ENCODE measurements around the gene AKAP13. TPM values are rescaled to one million over a fixed set of nuclear protein-coding genes. Genes with fewer than 3 reads are reported as not detected.

Gene AKAP13
- total RNA-seq, 1 experiment from 2014 or later = 49.6 TPM

DNA sequence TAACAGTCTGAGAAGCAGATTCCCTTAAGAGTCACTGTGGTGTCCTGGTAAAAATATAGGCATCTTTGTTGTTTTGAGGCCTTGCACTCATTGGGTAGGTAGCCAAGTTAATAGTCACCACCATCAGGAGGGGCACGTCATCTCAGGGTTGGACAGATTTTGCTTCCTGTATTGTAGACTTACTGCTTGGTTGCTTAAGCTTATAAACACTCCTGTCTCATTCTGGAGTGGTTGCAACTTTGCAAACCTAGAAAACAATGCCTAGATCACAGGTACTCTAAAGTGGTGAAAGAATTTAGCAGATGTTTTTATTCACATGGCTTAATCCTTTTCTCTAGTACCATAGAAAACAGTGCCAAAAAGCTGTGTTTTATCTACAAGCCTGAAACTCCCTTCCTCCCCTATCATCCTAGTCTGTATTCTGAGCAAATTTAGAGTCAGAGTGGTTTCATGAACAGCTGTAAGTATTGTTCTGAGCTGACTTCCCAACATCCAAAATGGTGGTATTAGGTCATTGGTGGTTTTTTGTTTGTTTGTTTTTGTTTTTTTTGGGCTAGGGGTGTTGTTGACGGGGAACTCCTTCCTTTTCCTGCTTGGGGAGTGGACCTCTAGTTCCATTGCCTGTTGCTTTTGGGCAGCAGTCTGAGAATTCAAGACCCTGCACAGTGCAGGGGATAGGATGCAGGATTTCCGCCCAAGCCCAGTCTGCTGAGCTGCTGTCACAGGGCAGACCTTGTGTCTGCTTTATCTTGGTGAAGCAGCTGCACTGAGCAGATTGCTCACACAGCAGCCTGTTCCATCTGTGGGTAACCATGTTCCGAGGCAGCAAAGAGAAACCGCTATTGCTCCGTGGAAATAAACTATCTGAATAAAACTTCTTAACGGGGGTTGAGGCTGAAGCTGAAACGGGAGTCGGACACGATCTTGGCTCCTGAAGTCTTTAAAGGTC lies 202.0 kb downstream of the AKAP13 start:
- ChIA-PET POLR2A (no interaction called here), CTCF (no interaction called here)
- Mint-ChIP-seq H3K4me1 (ENCODE audit: low read depth, unreplicated experiment) (peaks cover 15% of the 10 kb centered on the region), H3K27ac (ENCODE audit: unreplicated experiment) (no peak overlapping the region), H3K36me3 (ENCODE audit: insufficient read depth, unreplicated experiment) (peaks cover 31% of the 10 kb centered on the region), H3K9me3 (ENCODE audit: unreplicated experiment) (no peaks in the 10 kb centered on the region), H3K4me3 (ENCODE audit: unreplicated experiment) (no peak overlapping the region), H3K27me3 (ENCODE audit: insufficient read depth, unreplicated experiment) (no peaks in the 10 kb centered on the region)
- Histone ChIP-seq H3K4me3 (ENCODE audit: low read depth, low read length) (no peak overlapping the region; the same call in 1 of the 2 replicates), H3K27me3 (replicated peaks; ENCODE audit: control insufficient read depth, insufficient read depth, low read length) (no peaks in the 10 kb centered on the region), H3K4me1 (peaks cover 26% of the 10 kb centered on the region), H3K9me3 (no peaks in the 10 kb centered on the region), H3K36me3 (ENCODE audit: control insufficient read depth, insufficient read depth, low read length) (peaks cover 7% of the 10 kb centered on the region)
- BruUV-seq (replicated peaks) = no TSS peak
- TF ChIP-seq, protein P1, sequence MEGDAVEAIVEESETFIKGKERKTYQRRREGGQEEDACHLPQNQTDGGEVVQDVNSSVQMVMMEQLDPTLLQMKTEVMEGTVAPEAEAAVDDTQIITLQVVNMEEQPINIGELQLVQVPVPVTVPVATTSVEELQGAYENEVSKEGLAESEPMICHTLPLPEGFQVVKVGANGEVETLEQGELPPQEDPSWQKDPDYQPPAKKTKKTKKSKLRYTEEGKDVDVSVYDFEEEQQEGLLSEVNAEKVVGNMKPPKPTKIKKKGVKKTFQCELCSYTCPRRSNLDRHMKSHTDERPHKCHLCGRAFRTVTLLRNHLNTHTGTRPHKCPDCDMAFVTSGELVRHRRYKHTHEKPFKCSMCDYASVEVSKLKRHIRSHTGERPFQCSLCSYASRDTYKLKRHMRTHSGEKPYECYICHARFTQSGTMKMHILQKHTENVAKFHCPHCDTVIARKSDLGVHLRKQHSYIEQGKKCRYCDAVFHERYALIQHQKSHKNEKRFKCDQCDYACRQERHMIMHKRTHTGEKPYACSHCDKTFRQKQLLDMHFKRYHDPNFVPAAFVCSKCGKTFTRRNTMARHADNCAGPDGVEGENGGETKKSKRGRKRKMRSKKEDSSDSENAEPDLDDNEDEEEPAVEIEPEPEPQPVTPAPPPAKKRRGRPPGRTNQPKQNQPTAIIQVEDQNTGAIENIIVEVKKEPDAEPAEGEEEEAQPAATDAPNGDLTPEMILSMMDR (IDR thresholded peaks at IDR 0.05; ENCODE audit: insufficient read depth in 1 of 2, low read depth in 1 of 2, low read length in 1 of 2, severe bottlenecking in 1 of 2, unreplicated experiment in 1 of 2) = no peak
- intact Hi-C loops (cut with micrococcal nuclease; ENCODE audit: unreplicated experiment) = no loop called here
- no peak for DNase-seq

DNA sequence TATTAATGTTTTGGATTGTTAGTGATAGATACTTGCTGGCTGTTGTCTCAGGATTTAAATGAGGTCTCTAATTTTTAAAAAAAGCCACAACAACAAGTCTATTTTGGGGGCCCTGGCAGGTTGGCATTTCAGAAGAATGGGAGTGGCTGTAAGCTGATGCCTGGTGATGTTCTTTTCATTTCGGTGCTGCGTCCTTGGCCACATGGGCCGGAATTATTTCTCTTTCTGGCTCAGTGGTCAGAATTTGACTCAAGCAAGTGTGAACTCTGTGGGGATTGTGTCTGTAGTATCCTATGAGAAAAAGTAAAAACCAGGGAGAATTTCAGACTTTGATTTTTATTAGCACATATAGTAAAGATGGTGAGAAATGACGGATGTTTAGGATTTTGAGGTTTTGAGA lies 203.0 kb downstream of the AKAP13 start:
- Histone ChIP-seq H3K4me3 (ENCODE audit: low read depth, low read length) (no peak overlapping the region), H3K27me3 (replicated peaks; ENCODE audit: control insufficient read depth, insufficient read depth, low read length) (no peaks in the 10 kb centered on the region), H3K36me3 (ENCODE audit: control insufficient read depth, insufficient read depth, low read length) (peaks cover 7% of the 10 kb centered on the region), H3K4me1 (peaks cover 36% of the 10 kb centered on the region), H3K9me3 (no peaks in the 10 kb centered on the region)
- Mint-ChIP-seq H3K4me3 (ENCODE audit: unreplicated experiment) (no peak overlapping the region), H3K27ac (ENCODE audit: unreplicated experiment) (no peak overlapping the region), H3K36me3 (ENCODE audit: insufficient read depth, unreplicated experiment) (peaks cover 39% of the 10 kb centered on the region), H3K4me1 (ENCODE audit: low read depth, unreplicated experiment) (peaks cover 21% of the 10 kb centered on the region), H3K27me3 (ENCODE audit: insufficient read depth, unreplicated experiment) (no peaks in the 10 kb centered on the region), H3K9me3 (ENCODE audit: unreplicated experiment) (no peaks in the 10 kb centered on the region)
- ChIA-PET CTCF (no interaction called here), POLR2A (no interaction called here)
- intact Hi-C loops (cut with micrococcal nuclease; ENCODE audit: unreplicated experiment) = no loop called here
- no TSS peak for BruUV-seq (replicated peaks)
- TF ChIP-seq, protein P1 (IDR thresholded peaks at IDR 0.05; ENCODE audit: insufficient read depth in 1 of 2, low read depth in 1 of 2, low read length in 1 of 2, severe bottlenecking in 1 of 2, unreplicated experiment in 1 of 2) = no peak
- no peak for DNase-seq

DNA sequence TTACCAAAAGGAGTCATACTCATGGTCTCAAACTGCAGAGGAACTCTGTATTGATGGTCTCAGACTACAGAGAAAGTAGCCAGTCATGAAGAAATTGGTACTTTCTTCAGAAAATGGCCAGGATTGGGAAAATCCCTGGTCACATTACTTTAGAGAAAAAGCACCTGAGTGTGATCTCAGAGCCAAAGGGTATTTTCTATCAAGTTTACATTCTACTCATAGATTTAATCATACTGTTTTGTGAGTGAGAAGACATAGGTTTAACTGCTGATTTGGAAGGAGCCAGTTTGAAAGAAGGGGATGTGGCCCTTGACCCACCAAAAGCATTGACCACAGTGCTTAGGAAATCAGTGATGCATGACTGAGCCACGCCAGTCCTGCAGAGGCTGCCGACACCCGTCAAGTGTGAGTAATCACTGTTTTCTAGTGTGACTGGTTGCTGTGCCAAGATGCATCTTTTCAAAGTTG lies 203.6 kb downstream of the AKAP13 start:
- no peaks in the 10 kb centered on the region for H3K9me3 Mint-ChIP-seq (ENCODE audit: unreplicated experiment)
- peaks cover 36% of the 10 kb centered on the region for H3K4me1 ChIP-seq
- ChIA-PET POLR2A (no interaction called here), CTCF (no interaction called here)
- no peak overlapping the region for H3K4me3 ChIP-seq (ENCODE audit: low read depth, low read length)
- peaks cover 23% of the 10 kb centered on the region for H3K4me1 Mint-ChIP-seq (ENCODE audit: low read depth, unreplicated experiment)
- no peak for DNase-seq
- no peaks in the 10 kb centered on the region for H3K9me3 ChIP-seq
- no peak overlapping the region for H3K4me3 Mint-ChIP-seq (ENCODE audit: unreplicated experiment)
- no TSS peak for BruUV-seq (replicated peaks)
- H3K27me3 ChIP-seq (replicated peaks; ENCODE audit: control insufficient read depth, insufficient read depth, low read length) = no peaks in the 10 kb centered on the region
- intact Hi-C loops (cut with micrococcal nuclease; ENCODE audit: unreplicated experiment) = no loop called here
- H3K27ac Mint-ChIP-seq (ENCODE audit: unreplicated experiment) = no peak overlapping the region
- peaks cover 7% of the 10 kb centered on the region for H3K36me3 ChIP-seq (ENCODE audit: control insufficient read depth, insufficient read depth, low read length)
- H3K36me3 Mint-ChIP-seq (ENCODE audit: insufficient read depth, unreplicated experiment) = peaks cover 43% of the 10 kb centered on the region
- no peaks in the 10 kb centered on the region for H3K27me3 Mint-ChIP-seq (ENCODE audit: insufficient read depth, unreplicated experiment)
- TF ChIP-seq, protein P1 (IDR thresholded peaks at IDR 0.05; ENCODE audit: insufficient read depth in 1 of 2, low read depth in 1 of 2, low read length in 1 of 2, severe bottlenecking in 1 of 2, unreplicated experiment in 1 of 2) = no peak
